HEK293T (cell line): ENCODE results near the gene GAN.

Experiments used
- BHLHE40 ChIP-seq: fragments of 450-650 bp; IDR thresholded peaks from 2 replicates; pipeline ENCODE4 v1.6.1; 2016; ENCODE audit warnings: mild to moderate bottlenecking, moderate library complexity, borderline replicate concordance
- FOXK2 ChIP-seq: fragments of 450-650 bp; IDR thresholded peaks from 2 replicates; pipeline ENCODE4 v1.6.1; 2016; ENCODE audit warnings: mild to moderate bottlenecking

DNA sequence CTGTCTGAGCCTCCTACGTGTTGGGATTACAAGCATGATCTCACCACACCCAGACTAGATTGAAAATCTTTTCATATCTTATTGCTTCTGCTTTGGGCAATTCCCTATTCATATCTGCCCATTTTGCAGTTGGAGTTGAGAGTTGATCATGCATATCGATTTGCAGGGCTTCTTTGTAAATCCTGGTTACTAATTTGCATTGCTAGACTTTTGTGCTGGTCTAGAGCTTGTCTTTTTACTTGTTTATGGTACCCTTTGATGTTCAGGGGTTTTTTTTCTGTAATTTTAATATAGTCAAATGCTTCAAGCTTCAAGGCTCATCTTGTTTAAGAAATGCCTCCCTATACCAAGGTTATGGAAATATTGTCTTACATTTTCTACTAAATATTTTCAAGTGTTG lies 106.4 kb downstream of the GAN start:
- no peak for TF ChIP-seq BHLHE40
- TF ChIP-seq FOXK2, result no peak
